Adrenal gland (tissue), 5 donors: Measurements from ENCODE around the gene RAB40C.
A peak's percentile ranks its signal among the peaks of the same experiment; 100 is the strongest.

ENCODE experiments used
- CTCF ChIP-seq, 6 experiments: fragments of 450-650 bp in 4 of 6; fragments of 200-600 bp in 2 of 6; sonication (generic) in 1 of 6; IDR thresholded peaks; 1 replicate in 5 of 6; 2 replicates in 1 of 6; pipeline versions ENCODE4 v1.5.1 to v1.8.0; 2016 to 2021; ENCODE audit warnings: antibody characterized with exemption in 6 of 6, mild to moderate bottlenecking in 2 of 6, moderate library complexity in 1 of 6
- POLR2A ChIP-seq, 2 donors: fragments of 450-650 bp; IDR thresholded peaks; one replicate each; pipeline ENCODE4 v1.6.1; 2017; ENCODE audit warnings: antibody characterized with exemption in 2 of 2, mild to moderate bottlenecking in 2 of 2, moderate library complexity in 1 of 2
- donor health status: DM: no; HTN: no; CAD: no.

- TF ChIP-seq CTCF (IDR thresholded peaks at IDR 0.05) (peak in 1 of 6 experiments; percentile 22), POLR2A (IDR thresholded peaks at IDR 0.05) (no peak)
These were observed 7.1 kb upstream of the RAB40C start for GRCh38 chr16:582614-583331.
